PC-3 (cell line): ENCODE results near the gene LMTK2. TPM values are rescaled to one million over a fixed set of nuclear protein-coding genes. Genes with fewer than 3 reads are reported as not detected.

Experiments
- ATAC-seq: fragments of 200-7000 bp; cut with Tn5 transposase; 2 replicates; pipeline ENCODE4 v1.9.1; 2020; ENCODE audit warnings: mild to moderate bottlenecking, moderate library complexity
- BruUV-seq: library from RNA; stranded (reverse); fragments of 400-500 nt; replicated peaks from 2 replicates; lab custom pipeline; 2021; lab: Mats Ljungman, UMichigan
- CTCF ChIA-PET: fragments of 300-600 bp; sonication (Branson Sonifier 250); formaldehyde crosslinking; loops from one replicate; lab custom pipeline; 2022; ENCODE audit warnings: antibody characterized with exemption; lab: Charles Lee
- POLR2A ChIA-PET: fragments of 300-600 bp; sonication (Branson Sonifier 250); formaldehyde crosslinking; loops from one replicate; lab custom pipeline; 2022; ENCODE audit warnings: antibody characterized with exemption; ENCODE audit not compliant: unreplicated experiment; lab: Charles Lee
- DNase-seq: peaks from one replicate; pipeline ENCODE4 v3.0.0-alpha.2; 2015
- H2AFZ ChIP-seq: fragments of 300-600 bp; sonication (generic); 2 replicates; pipeline ENCODE4 v1.6.0; 2016; ENCODE audit warnings: antibody characterized with exemption, low read length
- H3F3A ChIP-seq: fragments of 300-600 bp; sonication (generic); one replicate; pipeline ENCODE4 v1.6.0; 2017; ENCODE audit warnings: antibody characterized with exemption, low read length, control low read depth, mild to moderate bottlenecking; ENCODE audit not compliant: unreplicated experiment
- H3K27ac ChIP-seq: fragments of 300-600 bp; sonication (generic); 2 replicates; pipeline ENCODE4 v1.5.1; 2016; ENCODE audit warnings: mild to moderate bottlenecking, low read length
- H3K27me3 ChIP-seq: fragments of 300-600 bp; sonication (generic); 2 replicates; pipeline ENCODE4 v1.6.1; 2016; ENCODE audit warnings: low read length, mixed read lengths
- H3K36me3 ChIP-seq: fragments of 300-600 bp; sonication (generic); 2 replicates; pipeline ENCODE4 v1.6.1; 2016; ENCODE audit warnings: low read depth, mixed run types, low read length, mixed read lengths
- H3K4me1 ChIP-seq: fragments of 300-600 bp; sonication (generic); 2 replicates; pipeline ENCODE4 v1.5.1; 2016; ENCODE audit warnings: low read length; ENCODE audit not compliant: insufficient read depth
- H3K4me2 ChIP-seq: fragments of 300-600 bp; sonication (generic); 2 replicates; pipeline ENCODE4 v1.6.0; 2016; ENCODE audit warnings: low read length
- H3K4me3 ChIP-seq: fragments of 300-600 bp; sonication (generic); 2 replicates; pipeline ENCODE4 v1.5.1; 2016; ENCODE audit warnings: mild to moderate bottlenecking, low read length, mixed read lengths
- H3K79me2 ChIP-seq: fragments of 300-600 bp; sonication (generic); 2 replicates; pipeline ENCODE4 v1.6.1; 2017; ENCODE audit warnings: low read length, mixed read lengths
- H3K9ac ChIP-seq: fragments of 300-600 bp; sonication (generic); 2 replicates; pipeline ENCODE4 v1.6.0; 2016; ENCODE audit warnings: mild to moderate bottlenecking, low read length
- H3K9me2 ChIP-seq: fragments of 300-600 bp; sonication (generic); replicated peaks from 2 replicates; pipeline ENCODE4 v1.6.1; 2016; ENCODE audit warnings: mixed run types, low read length, mixed read lengths
- H3K9me3 ChIP-seq: fragments of 300-600 bp; sonication (generic); 2 replicates; pipeline ENCODE4 v1.6.1; 2016; ENCODE audit warnings: low read length, mixed read lengths
- H4K20me1 ChIP-seq: fragments of 300-600 bp; sonication (generic); 2 replicates; pipeline ENCODE4 v1.6.1; 2016; ENCODE audit warnings: low read length, mixed read lengths
- CTCF ChIP-seq: fragments of 300-600 bp; sonication (generic); conservative IDR thresholded peaks from 2 replicates; pipeline ENCODE4 v1.5.1; 2017; ENCODE audit warnings: antibody characterized with exemption, low read depth, mild to moderate bottlenecking, low read length
- EZH2 ChIP-seq: fragments of 300-600 bp; sonication (generic); IDR thresholded peaks from one replicate; pipeline ENCODE4 v1.6.1; 2017; ENCODE audit warnings: antibody characterized with exemption, mild to moderate bottlenecking, low read length; ENCODE audit not compliant: unreplicated experiment
- EZH2phosphoT487 ChIP-seq: fragments of 300-600 bp; sonication (generic); IDR thresholded peaks from 2 replicates; pipeline ENCODE4 v1.6.1; 2018; ENCODE audit warnings: mild to moderate bottlenecking, antibody characterized with exemption, low read length, borderline replicate concordance
- intact Hi-C: fragments of 100-400 bp; cut with micrococcal nuclease; formaldehyde crosslinking; loops from 2 replicates; pipeline ENCODE4 v1.9.0; 2023
- total RNA-seq: library from RNA; depleted of rRNA; stranded (reverse); fragments of >200 nt; gene quantifications from 2 replicates; pipeline ENCODE4 v1.2.3, GENCODE V29; 2014

Gene LMTK2
- total RNA-seq, 1 experiment from 2014 or later = 9.0 TPM

GRCh38 chr7:98156700-98157099 lies 50.0 kb downstream of the LMTK2 start:
- Histone ChIP-seq H3K4me2 (no peak overlapping the region), H3K36me3 (peaks cover 15% of the 10 kb centered on the region; the same call in 1 of the 2 replicates), H2AFZ (no peak overlapping the region), H3K27ac (no peak overlapping the region), H3F3A (no peaks in the 10 kb centered on the region), H3K79me2 (no peaks in the 10 kb centered on the region), H3K9me2 (no peaks in the 10 kb centered on the region), H3K9ac (no peak overlapping the region), H3K27me3 (no peaks in the 10 kb centered on the region), H3K4me3 (no peak overlapping the region), H4K20me1 (no peaks in the 10 kb centered on the region), H3K4me1 (no peaks in the 10 kb centered on the region), H3K9me3 (no peaks in the 10 kb centered on the region)
- ATAC-seq (no peak), DNase-seq (no peak)
- TF ChIP-seq EZH2phosphoT487 (no peak), CTCF (no peak), EZH2 (no peak)
- CTCF ChIA-PET = no interaction called here
- intact Hi-C loops = no loop called here
- POLR2A ChIA-PET = no interaction called here
- BruUV-seq = no TSS peak

- TF ChIP-seq EZH2phosphoT487 = no peak
- TF ChIP-seq CTCF = no peak
- no peak for TF ChIP-seq EZH2
- no peak for DNase-seq
- H3K4me1 ChIP-seq = peaks cover under 1% of the 10 kb centered on the region; the same call in 1 of the 2 replicates
- H3K27me3 ChIP-seq = no peaks in the 10 kb centered on the region
- H3K9ac ChIP-seq = no peak overlapping the region
- BruUV-seq = no TSS peak
- ChIA-PET CTCF (no interaction called here), POLR2A (no interaction called here)
- H2AFZ ChIP-seq = no peak overlapping the region
- H4K20me1 ChIP-seq = no peaks in the 10 kb centered on the region
- H3K9me3 ChIP-seq = no peaks in the 10 kb centered on the region
- H3K9me2 ChIP-seq = no peaks in the 10 kb centered on the region
- intact Hi-C loops = no loop called here
- H3F3A ChIP-seq = no peaks in the 10 kb centered on the region
- peaks cover 10% of the 10 kb centered on the region; the same call in 1 of the 2 replicates for H3K36me3 ChIP-seq
- H3K4me2 ChIP-seq = no peak overlapping the region
- H3K79me2 ChIP-seq = peaks cover 5% of the 10 kb centered on the region; the same call in 1 of the 2 replicates
- no peak overlapping the region for H3K27ac ChIP-seq
- ATAC-seq = no peak
- no peak overlapping the region for H3K4me3 ChIP-seq
Observed at GRCh38 chr7:98157761-98158160, 51.1 kb downstream of the LMTK2 start.

- Histone ChIP-seq H3K4me3 (no peak overlapping the region), H3K27me3 (no peaks in the 10 kb centered on the region), H3K9me3 (no peaks in the 10 kb centered on the region), H3K36me3 (no peaks in the 10 kb centered on the region), H4K20me1 (no peaks in the 10 kb centered on the region), H3K4me2 (no peak overlapping the region), H3K79me2 (peaks cover 6% of the 10 kb centered on the region; the same call in 1 of the 2 replicates), H2AFZ (no peak overlapping the region), H3K9me2 (no peaks in the 10 kb centered on the region), H3F3A (no peaks in the 10 kb centered on the region), H3K9ac (no peak overlapping the region), H3K4me1 (peaks cover 22% of the 10 kb centered on the region), H3K27ac (no peak overlapping the region)
- ATAC-seq (no peak), DNase-seq (no peak)
- no TSS peak for BruUV-seq
- intact Hi-C loops = loop anchor here (5.0 to 10.0 kb wide), 2 partner anchors 190 to 318 kb away; no protein-coding TSS in a partner anchor
- CTCF ChIA-PET = interaction anchor here (1.2 kb wide), 1 partner anchor 43 kb away, joined by 4 read pairs; no protein-coding TSS in a partner anchor
- TF ChIP-seq CTCF = no peak
- TF ChIP-seq EZH2 = no peak
- no peak for TF ChIP-seq EZH2phosphoT487
- POLR2A ChIA-PET = no interaction called here
Observed at GRCh38 chr7:98162758-98163157, 56.1 kb downstream of the LMTK2 start.
